ENCODE results near the gene PAX9.

The PAX9 gene

GRCh38 chr14:36661506-36662257 lies at the start of gene PAX9:
Gene PAX9 (plus strand): TSS chr14:36661860. CDS start chr14:36662090, 230 bp downstream.
- DNase-seq = no peak

GRCh38 chr14:36617824-36618223 lies 43.8 kb upstream of the PAX9 start:
- DNase-seq = no peak

- DNase-seq = no peak
Measured at GRCh38 chr14:36618641-36619040, 43.0 kb upstream of the PAX9 start.

- no peak for DNase-seq
Measured at GRCh38 chr14:36619131-36619530, 42.5 kb upstream of the PAX9 start.

- DNase-seq = no peak
Measured at GRCh38 chr14:36619853-36620252, 41.8 kb upstream of the PAX9 start.

- no peak for DNase-seq
Measured at GRCh38 chr14:36625014-36625413, 36.6 kb upstream of the PAX9 start.

GRCh38 chr14:36625436-36625835 lies 36.2 kb upstream of the PAX9 start:
- DNase-seq = no peak

- no peak for DNase-seq
Measured at GRCh38 chr14:36626151-36626550, 35.5 kb upstream of the PAX9 start.

- no peak for DNase-seq
Measured at GRCh38 chr14:36627981-36628380, 33.7 kb upstream of the PAX9 start.

GRCh38 chr14:36633580-36633979 lies 28.1 kb upstream of the PAX9 start:
- DNase-seq = no peak

GRCh38 chr14:36646664-36647416 lies 14.8 kb upstream of the PAX9 start:
- no peak for DNase-seq

- DNase-seq = no peak
Measured at GRCh38 chr14:36647417-36647823, 14.2 kb upstream of the PAX9 start.

GRCh38 chr14:36647824-36648753 lies 13.6 kb upstream of the PAX9 start:
- DNase-seq = no peak

- no peak for DNase-seq
Measured at GRCh38 chr14:36649872-36650650, 11.6 kb upstream of the PAX9 start.

- no peak for DNase-seq
Measured at GRCh38 chr14:36652542-36653201, 9.0 kb upstream of the PAX9 start.

- no peak for DNase-seq
Measured at GRCh38 chr14:36653413-36653812, 8.2 kb upstream of the PAX9 start.

- DNase-seq = no peak
Measured at GRCh38 chr14:36653962-36654793, 7.5 kb upstream of the PAX9 start.

- no peak for DNase-seq
Measured at GRCh38 chr14:36654794-36655381, 6.8 kb upstream of the PAX9 start.

GRCh38 chr14:36655571-36655962 lies 6.1 kb upstream of the PAX9 start:
- DNase-seq = no peak

GRCh38 chr14:36655963-36656686 lies 5.5 kb upstream of the PAX9 start:
- DNase-seq = no peak

All from activated CD8-positive, alpha-beta memory T cell treated with anti-CD3 and anti-CD28 coated beads, Interleukin-2, amount 50 U/mL, for 4 hours (primary cell).